ENCODE data around the gene IGFBP5.

IGFBP5 gene

DNA sequence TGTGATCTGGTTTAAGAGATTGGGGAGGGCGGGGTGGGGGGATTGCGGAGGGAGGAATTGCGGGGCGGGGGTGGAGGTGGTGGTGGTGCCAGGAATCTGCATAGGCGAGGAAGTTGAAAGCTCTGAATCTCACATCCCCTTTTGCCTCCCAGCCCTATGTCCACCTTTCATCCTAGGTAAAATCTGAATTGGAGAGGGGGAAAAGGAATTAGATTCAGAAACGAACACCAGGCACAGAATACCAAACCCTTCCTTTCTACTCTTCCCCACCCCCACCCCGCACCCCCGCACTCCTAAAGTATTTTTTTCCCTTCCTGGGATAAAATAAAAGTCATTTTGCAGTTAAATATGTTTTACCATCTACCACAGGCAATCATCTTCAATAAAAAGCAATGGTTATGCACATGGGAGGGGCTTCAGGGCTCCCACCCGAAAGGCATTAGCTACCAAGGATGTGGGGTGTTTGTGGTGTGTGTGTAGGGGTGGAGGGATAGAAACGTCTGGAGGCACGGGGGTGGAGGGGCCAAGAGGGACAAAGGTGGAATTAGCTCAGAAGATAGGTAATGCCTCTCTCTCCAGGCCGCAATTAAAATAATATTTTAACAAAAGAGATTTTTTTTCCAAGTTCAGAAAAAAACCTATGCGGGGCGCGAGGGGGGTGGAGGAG lies 1.8 kb downstream of the IGFBP5 start:
- Histone ChIP-seq H3K27me3 (ENCODE audit: control insufficient read depth in 3 of 3, insufficient read depth in 3 of 3, low read depth in 1 of 3, low read length in 3 of 3) (no peaks in the 10 kb centered on the region), H2BK12ac (ENCODE audit: low read length) (no peak overlapping the region), H3K9me3 (replicated peaks in 1 of 2; ENCODE audit: control insufficient read depth in 2 of 2, insufficient read depth in 1 of 2, low read depth in 1 of 2, low read length in 2 of 2) (no peaks in the 10 kb centered on the region), H2AK5ac (ENCODE audit: low read depth, low read length) (no peak overlapping the region), H3K23ac (ENCODE audit: low read depth, low read length, poor library complexity) (no peak overlapping the region), H2AFZ (ENCODE audit: low read length) (peak overlapping the region; percentile 81), H3K79me1 (ENCODE audit: low read depth, low read length) (no peaks in the 10 kb centered on the region), H2BK15ac (ENCODE audit: low read length) (no peak overlapping the region), H3K14ac (ENCODE audit: low read length) (no peak overlapping the region), H3K4me3 (ENCODE audit: low read length in 2 of 2) (peak overlapping the region; percentile 75 to 94), H2BK5ac (ENCODE audit: low read length) (peak overlapping the region; percentile 99), H2BK120ac (ENCODE audit: low read depth, low read length) (peak overlapping the region; percentile 97), H3K18ac (ENCODE audit: low read length) (peak overlapping the region; percentile 82), H3K36me3 (replicated peaks in 1 of 2; ENCODE audit: control insufficient read depth in 2 of 2, insufficient read depth in 2 of 2, low read length in 2 of 2) (peaks cover 8 to 20% of the 10 kb centered on the region in 2 donors), H3K27ac (replicated peaks; ENCODE audit: low read length) (peak overlapping the region; percentile 84), H3K9ac (ENCODE audit: low read depth, low read length, poor library complexity) (peak overlapping the region; percentile 100), H4K8ac (ENCODE audit: low read depth, low read length) (no peak overlapping the region), H3K4me2 (ENCODE audit: insufficient read depth, low read length, poor library complexity, severe bottlenecking) (peak overlapping the region; percentile 40), H3K4me1 (ENCODE audit: control insufficient read depth in 2 of 2, insufficient read depth in 1 of 2, low read depth in 1 of 2, low read length in 2 of 2) (peaks cover 26 to 46% of the 10 kb centered on the region in 2 donors), H3K4ac (ENCODE audit: low read length) (no peak overlapping the region), H4K91ac (ENCODE audit: low read depth, low read length, poor library complexity) (no peak overlapping the region)
- DNase-seq (ENCODE audit: low spot score) = no peak
- no CpG with 5 or more reads among the region's 15 CpGs for WGBS, 2 donors (ENCODE audit: extremely low coverage in 2 of 2, insufficient read length in 2 of 2, insufficient replicate concordance in 1 of 2)

DNA sequence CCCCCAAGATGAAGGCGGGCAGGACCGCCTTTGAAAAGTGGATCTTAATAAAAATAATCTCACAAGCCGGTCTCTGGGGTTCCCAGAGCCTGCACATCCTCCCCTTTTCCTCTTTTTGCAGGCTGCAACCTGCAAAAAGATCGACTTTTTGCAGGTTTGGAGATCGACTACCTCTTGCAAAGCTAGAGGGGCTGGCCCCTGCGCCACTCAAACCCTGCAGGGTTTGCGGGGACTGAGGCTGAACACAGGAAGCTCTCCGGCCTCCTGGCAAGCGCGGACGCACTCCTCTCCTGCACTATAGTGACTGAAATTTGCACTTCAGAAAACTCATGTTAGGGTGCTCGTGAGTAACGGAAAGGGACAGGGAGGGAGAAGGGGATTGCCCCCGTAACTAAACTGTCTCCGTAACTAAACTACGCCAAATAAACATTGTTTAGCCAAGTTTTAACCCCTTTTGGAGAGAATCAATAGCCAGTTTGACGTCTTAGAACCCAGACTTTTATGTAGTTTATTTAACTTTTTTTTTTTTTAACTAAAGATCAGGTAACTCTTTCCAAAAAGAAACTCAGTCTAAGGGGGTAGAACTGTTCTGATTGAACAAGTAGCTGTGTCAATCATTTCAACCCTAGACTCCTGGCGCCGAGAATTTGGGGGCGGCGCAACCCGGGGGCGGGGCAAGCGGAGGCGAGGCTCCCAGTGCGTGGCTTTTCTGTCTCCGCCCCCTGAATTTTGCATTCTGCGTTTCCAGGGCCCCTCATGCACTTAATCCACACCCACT lies 2.5 kb downstream of the IGFBP5 start:
- Histone ChIP-seq H2BK5ac (ENCODE audit: low read length) (peak overlapping the region; percentile 66), H3K36me3 (replicated peaks in 1 of 2; ENCODE audit: control insufficient read depth in 2 of 2, insufficient read depth in 2 of 2, low read length in 2 of 2) (peaks cover 10 to 27% of the 10 kb centered on the region in 2 donors), H3K4ac (ENCODE audit: low read length) (no peak overlapping the region), H3K23ac (ENCODE audit: low read depth, low read length, poor library complexity) (no peak overlapping the region), H3K27me3 (ENCODE audit: control insufficient read depth in 3 of 3, insufficient read depth in 3 of 3, low read depth in 1 of 3, low read length in 3 of 3) (no peaks in the 10 kb centered on the region), H3K18ac (ENCODE audit: low read length) (peak overlapping the region; percentile 96), H4K91ac (ENCODE audit: low read depth, low read length, poor library complexity) (no peak overlapping the region), H2BK12ac (ENCODE audit: low read length) (peak overlapping the region; percentile 30), H2BK120ac (ENCODE audit: low read depth, low read length) (no peak overlapping the region), H2BK15ac (ENCODE audit: low read length) (no peak overlapping the region), H3K27ac (replicated peaks; ENCODE audit: low read length) (peak overlapping the region; percentile 82), H4K8ac (ENCODE audit: low read depth, low read length) (no peak overlapping the region), H3K4me1 (ENCODE audit: control insufficient read depth in 2 of 2, insufficient read depth in 1 of 2, low read depth in 1 of 2, low read length in 2 of 2) (peaks cover 24 to 39% of the 10 kb centered on the region in 2 donors), H3K4me3 (ENCODE audit: low read length in 2 of 2) (peak overlapping the region; percentile 75 to 85), H2AK5ac (ENCODE audit: low read depth, low read length) (no peak overlapping the region), H3K4me2 (ENCODE audit: insufficient read depth, low read length, poor library complexity, severe bottlenecking) (peak overlapping the region; percentile 71), H3K14ac (ENCODE audit: low read length) (peak overlapping the region; percentile 61), H3K79me1 (ENCODE audit: low read depth, low read length) (no peaks in the 10 kb centered on the region), H2AFZ (ENCODE audit: low read length) (peak overlapping the region; percentile 67), H3K9ac (ENCODE audit: low read depth, low read length, poor library complexity) (peak overlapping the region; percentile 85), H3K9me3 (replicated peaks in 1 of 2; ENCODE audit: control insufficient read depth in 2 of 2, insufficient read depth in 1 of 2, low read depth in 1 of 2, low read length in 2 of 2) (no peaks in the 10 kb centered on the region)
- DNase-seq (ENCODE audit: low spot score) = peak; percentile 93
- WGBS, 2 donors (ENCODE audit: extremely low coverage in 2 of 2, insufficient read length in 2 of 2, insufficient replicate concordance in 1 of 2) = no CpG with 5 or more reads among the region's 28 CpGs

DNA sequence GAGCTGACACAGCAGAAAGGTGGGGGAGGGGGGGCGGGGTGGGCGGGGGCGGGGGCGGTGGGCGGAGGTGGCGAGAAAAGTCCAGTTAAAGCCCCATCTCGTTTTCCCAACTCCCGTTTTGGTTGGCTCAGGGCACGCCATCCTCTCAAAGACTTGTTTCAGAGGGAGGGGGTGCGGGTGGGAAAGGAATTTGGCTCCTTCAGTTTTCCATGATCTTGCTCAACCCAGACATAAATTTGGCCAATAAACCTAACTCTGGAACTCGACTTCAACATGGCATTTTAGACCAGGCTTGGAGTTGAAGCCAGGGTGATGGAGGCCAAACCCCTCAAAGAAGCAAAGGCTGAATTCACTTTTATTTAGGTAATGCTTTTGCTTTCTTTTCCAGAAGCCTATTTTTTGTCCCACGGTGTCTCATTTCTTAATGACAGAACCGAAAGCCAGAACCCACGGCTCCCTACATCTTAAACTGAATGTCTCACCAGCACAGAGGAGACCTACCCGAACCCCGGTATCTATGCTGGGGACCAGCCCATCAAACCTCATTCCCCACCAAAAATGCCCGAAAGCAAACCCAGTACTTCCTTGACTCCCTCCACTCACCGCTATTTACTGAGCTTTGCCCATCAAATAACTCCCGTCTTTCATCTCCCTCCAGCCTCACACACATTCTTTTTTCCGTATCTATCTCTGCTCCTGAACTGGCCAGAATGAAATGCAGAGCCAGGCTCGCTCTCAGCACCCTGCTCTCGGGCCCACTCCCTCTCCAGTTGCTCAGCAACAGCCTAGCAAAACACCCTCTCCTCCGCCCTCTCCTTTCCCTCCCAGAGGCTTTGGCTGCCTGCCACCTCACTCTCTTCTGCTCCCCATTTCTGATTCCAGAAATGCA lies 4.3 kb downstream of the IGFBP5 start:
- Histone ChIP-seq H2AFZ (ENCODE audit: low read length) (no peak overlapping the region), H3K4me1 (ENCODE audit: control insufficient read depth in 2 of 2, insufficient read depth in 1 of 2, low read depth in 1 of 2, low read length in 2 of 2) (peaks cover 23 to 27% of the 10 kb centered on the region in 2 donors), H3K9ac (ENCODE audit: low read depth, low read length, poor library complexity) (no peak overlapping the region), H4K8ac (ENCODE audit: low read depth, low read length) (no peak overlapping the region), H3K4me3 (ENCODE audit: low read length in 2 of 2) (peak overlapping the region; percentile 75 to 81), H3K36me3 (replicated peaks in 1 of 2; ENCODE audit: control insufficient read depth in 2 of 2, insufficient read depth in 2 of 2, low read length in 2 of 2) (peaks cover 23 to 43% of the 10 kb centered on the region in 2 donors), H2BK120ac (ENCODE audit: low read depth, low read length) (peak overlapping the region; percentile 2), H3K14ac (ENCODE audit: low read length) (no peak overlapping the region), H2BK12ac (ENCODE audit: low read length) (no peak overlapping the region), H3K27ac (replicated peaks; ENCODE audit: low read length) (peak overlapping the region; percentile 97), H2AK5ac (ENCODE audit: low read depth, low read length) (no peak overlapping the region), H2BK5ac (ENCODE audit: low read length) (peak overlapping the region; percentile 85), H3K4me2 (ENCODE audit: insufficient read depth, low read length, poor library complexity, severe bottlenecking) (peak overlapping the region; percentile 72), H3K18ac (ENCODE audit: low read length) (peak overlapping the region; percentile 66), H2BK15ac (ENCODE audit: low read length) (no peak overlapping the region), H3K23ac (ENCODE audit: low read depth, low read length, poor library complexity) (no peak overlapping the region), H4K91ac (ENCODE audit: low read depth, low read length, poor library complexity) (no peak overlapping the region), H3K4ac (ENCODE audit: low read length) (no peak overlapping the region), H3K27me3 (ENCODE audit: control insufficient read depth in 3 of 3, insufficient read depth in 3 of 3, low read depth in 1 of 3, low read length in 3 of 3) (no peaks in the 10 kb centered on the region), H3K9me3 (replicated peaks in 1 of 2; ENCODE audit: control insufficient read depth in 2 of 2, insufficient read depth in 1 of 2, low read depth in 1 of 2, low read length in 2 of 2) (no peaks in the 10 kb centered on the region), H3K79me1 (ENCODE audit: low read depth, low read length) (peaks cover 7% of the 10 kb centered on the region)
- WGBS, 2 donors (ENCODE audit: extremely low coverage in 2 of 2, insufficient read length in 2 of 2, insufficient replicate concordance in 1 of 2) = no CpG with 5 or more reads among the region's 23 CpGs
- DNase-seq (ENCODE audit: low spot score) = peak; percentile 54
